NT2/D1 (cell line): ENCODE data around the gene YBX1.

Experiments used
- SUZ12 ChIP-seq: IDR thresholded peaks from 2 replicates; pipeline ENCODE4 v1.6.1; 2011; ENCODE audit not compliant: insufficient read length, insufficient read depth; ENCODE audit errors: extremely low read depth
- YY1 ChIP-seq: IDR thresholded peaks from 2 replicates; pipeline ENCODE4 v1.6.1; 2011; ENCODE audit not compliant: insufficient read length, insufficient read depth

DNA sequence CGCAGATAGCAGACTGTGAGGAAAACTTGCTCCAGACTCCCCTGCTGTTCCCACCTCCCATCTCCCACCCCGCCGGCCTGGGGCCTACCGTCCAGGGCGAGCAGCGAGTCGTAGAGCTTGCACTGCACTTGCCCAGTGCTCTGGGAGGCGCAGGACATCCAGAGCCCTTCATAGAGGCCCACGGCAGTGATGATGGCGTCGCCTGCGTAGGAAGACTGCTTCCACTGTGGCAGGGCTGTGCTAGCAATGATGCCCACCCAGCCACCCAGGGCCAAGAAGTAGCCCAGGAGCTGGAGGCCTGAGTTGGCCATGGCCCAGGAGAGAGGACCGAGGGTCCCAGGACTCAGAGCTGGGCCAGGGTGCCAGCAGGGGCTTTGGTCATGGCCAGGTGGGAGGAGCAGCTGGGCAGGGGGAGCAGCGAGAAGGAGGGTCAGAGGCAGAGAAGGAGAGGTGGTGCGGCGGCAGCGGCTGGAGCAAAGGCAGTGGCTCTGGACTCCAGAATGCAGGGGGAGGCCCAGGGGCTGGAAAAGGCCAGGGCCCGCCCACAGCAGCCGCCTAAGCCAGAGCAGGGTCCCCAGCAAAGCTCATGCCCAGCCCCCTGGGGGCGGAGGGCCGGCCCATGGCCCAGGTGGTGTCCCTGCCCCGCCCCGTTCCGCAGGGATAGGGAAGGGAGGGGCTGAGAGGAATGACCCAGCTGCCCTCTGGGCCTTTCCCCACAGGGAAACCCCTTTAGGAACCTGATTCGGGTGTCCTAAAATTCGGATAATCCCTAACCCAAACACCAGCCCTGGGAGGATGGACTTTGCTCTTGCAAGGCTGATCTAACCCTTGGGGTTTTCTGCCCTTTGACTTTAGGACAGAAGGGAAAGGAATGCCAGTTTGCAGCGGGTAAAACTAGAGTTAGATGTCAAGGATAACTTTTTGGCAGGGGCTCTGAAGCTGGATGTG is 57.8 kb downstream of the YBX1 start, which contains the start of gene CLDN19:
- TF ChIP-seq SUZ12 (no peak), YY1 (no peak)
